ENCODE measurements around the gene TRAM2.

Gene TRAM2

DNA sequence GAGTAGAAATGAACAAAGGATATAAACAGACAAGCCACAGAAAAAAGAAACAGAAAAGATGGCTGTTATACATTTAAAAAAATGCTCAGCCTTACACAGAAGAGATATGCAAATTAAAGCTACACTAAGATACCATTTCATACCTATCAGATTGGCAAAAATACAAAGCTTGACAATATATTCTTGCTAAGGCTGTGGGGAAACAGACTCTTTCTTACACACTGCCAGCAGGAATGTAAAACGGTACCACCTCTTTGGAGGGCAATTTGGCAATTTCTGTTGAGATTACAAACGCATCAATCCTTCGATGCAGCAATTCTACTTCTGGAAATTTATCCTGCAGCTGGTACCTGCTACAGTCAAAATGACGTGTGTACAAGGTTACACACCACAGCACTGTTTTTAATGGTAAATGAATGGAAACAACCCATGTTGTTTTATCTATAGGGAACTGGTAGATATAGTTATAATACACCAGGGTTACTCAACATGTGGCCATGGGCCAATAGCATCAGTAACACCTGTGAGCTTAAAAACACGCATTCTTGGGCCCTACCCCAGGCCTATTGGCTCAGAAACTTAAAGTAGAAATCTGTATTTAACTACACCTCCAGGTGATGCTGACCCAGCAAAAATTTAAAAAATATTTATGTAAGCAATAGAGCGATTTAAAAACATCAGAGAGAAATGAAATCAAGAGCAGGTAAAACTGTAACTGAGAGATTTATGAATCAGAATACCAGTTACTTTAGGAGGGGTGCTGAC, 53.3 kb downstream of the TRAM2 start:
- no peak for DNase-seq

DNA sequence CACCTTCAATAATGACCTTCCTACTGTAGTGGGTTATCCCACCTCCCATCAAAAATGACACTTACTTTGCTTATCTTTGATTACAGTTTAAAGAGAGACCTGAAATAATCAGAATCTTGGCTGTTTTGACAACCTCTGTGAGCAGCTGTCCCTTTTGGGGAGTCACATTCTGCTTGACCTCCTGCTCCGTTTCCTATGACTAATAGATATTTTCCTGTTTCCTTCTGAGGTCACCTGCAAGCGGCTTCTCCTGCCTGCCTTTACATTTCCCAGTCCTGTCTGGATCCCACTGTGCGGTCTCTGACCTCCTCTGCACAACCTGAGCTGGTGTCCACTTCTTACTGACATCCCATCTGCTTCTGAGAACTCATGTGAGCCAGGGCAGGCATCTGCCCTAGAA, 54.2 kb downstream of the TRAM2 start:
- DNase-seq = no peak

DNA sequence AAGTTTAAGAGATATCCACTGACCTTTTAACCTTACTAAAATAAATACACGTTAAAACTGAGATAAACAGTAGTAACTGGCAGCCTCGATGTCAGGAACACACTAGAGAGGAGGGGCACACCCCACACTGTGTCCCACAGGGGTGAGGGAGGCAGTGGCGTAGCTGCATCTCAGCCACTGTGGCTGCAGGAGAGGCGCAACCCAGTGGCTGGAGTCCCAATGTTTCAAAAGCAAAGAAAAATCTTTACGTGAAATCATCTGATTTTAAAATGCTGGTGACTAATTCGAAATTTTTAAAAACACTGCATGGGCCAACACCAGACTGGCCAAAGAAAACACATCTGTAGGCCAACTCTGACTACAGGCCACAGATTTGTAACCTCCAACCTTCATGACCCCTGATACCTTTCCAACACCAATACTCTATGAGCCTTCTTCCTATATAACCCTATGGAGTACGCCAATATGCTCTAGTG, 54.7 kb downstream of the TRAM2 start:
- DNase-seq = no peak

DNA sequence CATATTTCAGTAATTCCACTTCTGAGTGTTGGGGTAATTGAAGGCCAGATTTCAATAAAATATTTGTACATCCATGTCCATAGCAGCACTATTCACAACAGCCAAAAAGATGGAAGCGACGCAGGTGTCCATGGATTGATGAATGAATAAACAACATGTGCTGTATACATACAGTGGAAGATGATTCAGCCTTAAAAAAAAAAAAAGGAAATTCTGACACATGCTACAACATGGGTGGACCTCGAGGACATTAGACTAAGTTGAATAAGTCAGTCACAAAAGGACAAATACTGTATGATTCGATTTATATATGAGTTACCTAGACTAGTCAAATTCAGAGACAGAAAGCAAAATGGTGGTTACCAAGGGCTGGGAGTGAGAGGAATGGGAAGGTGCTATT, 57.2 kb downstream of the TRAM2 start:
- DNase-seq = no peak

DNA sequence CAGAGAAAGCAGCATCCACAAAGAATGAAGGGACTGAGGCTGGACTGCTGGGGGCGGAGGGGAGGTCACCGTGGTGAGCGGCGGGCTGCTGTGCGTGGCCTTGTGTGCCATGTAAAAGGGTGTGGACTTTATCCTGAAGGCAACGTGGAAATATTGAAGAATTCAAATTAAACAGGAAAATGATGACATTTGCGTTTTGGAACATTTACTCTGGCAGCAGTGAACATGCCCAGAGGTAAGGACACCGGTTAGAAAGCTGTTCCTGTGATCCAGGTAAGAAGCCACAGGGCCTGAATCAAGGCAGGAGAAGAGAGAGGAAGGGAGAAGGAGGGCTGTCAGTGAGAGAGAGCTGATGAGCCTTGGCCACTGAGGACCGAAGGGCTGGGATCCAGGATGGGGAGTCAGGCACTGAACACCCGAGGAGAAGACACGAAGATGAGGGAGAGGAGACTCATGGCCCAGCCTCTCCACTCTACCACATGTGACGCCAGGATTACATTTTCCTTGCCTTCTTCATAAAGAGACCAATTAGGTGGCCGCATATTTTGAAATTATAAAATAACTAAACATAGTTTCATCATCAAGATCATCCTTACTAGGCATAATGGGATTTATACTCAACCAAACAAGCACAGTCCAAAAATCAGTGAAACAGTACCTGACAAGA, 58.4 kb downstream of the TRAM2 start:
- DNase-seq = no peak

DNA sequence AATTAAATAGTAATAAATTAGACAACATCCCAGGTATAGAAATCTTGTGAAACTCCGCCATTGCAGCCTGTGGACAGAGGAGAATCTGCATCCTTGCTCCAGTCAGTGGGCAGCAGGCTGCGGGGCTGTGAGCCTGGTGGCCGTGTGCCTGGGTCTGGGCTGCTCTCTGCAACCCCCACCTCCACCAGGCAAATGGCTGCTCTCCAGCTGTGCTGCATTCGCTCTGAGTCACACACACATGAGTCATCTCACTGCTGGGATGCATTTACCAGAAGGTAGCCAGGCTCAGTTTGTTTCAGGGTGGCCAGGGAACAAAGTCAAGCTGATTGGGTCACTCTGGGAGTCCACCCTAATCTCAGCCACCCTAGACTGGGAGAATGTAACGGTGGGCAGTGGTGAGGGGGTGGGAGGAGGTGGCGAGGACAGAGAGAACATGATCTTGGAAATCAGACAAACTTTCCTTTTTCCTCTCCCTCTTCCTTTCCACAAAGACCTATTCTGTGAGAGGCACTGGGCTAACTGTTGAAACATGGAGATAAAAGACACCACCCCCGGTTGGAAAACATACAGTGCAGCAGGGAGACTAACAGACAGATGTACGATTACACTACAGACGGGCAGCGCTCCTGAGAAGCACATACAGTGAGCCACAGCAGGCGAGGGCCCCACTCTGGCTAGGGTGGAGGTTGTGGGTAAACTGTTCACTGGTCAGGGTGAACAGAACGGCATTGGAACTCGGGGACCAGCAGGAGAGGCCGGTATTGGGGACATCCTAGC, 59.2 kb downstream of the TRAM2 start:
- peak; percentile 11 for DNase-seq

DNA sequence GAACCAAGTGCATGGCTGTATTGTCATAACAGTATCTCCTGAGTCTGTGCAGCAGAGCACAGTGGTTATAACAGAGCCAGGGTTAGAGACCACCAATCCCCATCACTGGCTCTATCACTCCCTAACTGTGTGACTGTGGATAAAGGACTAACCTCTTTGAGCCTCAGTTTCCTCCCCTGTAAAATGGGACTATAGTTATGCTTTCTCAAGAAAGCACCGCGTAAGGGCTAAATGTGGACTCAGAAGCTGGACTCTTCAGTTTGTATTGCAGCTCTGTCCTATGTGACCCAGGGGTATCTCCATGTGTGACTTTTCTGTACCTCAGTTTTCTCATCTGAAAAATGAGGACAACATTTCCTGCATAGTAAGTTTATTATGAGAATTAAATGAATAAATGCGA, 59.9 kb downstream of the TRAM2 start:
- DNase-seq = no peak

DNA sequence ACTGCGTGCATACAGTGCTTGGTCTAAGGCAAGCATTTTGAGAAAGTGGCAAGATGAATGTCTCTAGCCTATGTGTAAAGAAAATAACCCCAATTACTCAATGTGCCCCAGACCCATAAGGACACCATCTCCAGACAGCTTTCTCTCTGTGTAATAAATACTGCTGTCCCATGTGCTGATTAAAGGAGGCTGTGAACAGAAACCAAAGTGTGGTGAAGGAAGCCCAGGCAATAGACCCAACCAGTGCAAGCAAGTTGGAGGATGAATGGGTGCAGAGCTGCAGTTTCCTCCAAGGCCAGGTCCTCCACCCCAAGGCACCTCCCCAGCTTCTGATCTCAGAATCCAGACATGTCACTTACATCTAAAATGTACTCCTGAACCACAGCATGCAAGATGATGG, 60.6 kb downstream of the TRAM2 start:
- DNase-seq = no peak

DNA sequence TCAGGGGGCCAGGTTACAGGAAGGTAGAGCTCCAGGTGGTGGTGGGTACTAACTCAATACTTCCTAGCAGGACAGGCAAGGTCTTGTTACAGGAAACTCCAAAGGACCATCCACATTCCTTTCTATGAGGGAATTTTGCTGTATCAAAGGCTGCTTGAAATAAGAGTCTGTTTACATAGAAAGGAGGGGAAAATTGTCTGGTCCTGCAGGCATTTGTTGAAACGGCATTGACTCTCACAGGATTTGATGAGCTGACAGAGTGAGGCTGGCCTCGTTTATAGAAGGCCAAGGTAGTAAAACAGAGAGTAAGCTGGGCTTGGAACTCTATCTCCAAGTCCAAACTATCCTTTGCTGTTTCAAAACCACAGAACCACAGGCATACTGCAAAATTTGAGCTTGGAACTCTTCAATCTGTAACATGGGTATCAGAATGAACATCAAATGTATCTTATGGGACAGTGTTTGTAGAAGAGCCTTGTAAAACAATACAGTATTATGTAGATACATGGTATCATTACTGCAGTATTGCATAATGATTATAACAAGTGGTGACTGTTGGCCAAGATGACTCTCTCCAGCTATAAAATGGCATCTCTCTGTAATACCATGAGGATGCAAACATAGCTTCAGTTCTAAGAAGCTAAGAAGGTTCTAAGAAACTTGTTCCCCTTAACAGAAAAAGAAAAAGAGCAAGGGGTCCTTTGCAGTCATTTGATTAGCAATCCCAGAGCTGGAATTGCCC, 61.5 kb downstream of the TRAM2 start:
- DNase-seq = no peak

DNA sequence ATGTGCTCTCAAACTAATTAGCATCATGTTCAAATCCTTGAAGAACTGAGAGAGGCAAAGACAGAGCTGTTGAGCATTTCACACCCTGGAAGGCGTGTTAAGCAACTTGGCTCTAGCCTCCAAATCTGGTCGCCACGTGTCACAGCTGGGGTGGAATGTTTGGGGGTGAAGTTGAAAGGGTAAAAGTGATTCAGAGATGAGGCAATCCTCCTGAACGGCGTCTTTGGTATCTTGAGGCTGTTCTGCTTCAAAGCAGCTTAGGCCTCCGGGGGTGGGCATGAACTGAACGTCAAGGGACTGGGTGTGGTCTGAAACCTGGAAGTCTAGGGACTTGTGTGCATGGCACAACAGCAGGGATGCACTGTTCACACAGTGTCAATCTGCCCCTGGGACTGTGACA, 62.3 kb downstream of the TRAM2 start:
- DNase-seq = no peak

DNA sequence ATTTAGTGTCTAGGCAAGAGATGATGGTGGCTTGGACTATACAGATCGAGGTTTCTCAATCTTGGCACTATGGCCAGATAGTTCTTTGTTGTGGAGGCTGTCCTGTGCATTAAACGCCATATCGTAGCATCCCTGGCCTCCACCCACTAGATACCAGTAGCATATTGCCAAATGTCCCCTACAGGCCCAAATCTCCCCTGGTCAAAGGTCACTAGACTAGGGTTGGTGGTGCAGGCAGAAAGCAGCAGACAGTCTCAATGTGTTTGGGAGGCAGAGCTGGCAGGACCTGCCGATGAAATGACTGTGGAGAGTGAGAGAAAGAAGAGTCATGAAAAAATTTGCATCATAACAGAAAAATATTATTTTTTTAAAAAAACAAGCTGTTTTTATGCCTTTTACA, 63.0 kb downstream of the TRAM2 start:
- no peak for DNase-seq

DNA sequence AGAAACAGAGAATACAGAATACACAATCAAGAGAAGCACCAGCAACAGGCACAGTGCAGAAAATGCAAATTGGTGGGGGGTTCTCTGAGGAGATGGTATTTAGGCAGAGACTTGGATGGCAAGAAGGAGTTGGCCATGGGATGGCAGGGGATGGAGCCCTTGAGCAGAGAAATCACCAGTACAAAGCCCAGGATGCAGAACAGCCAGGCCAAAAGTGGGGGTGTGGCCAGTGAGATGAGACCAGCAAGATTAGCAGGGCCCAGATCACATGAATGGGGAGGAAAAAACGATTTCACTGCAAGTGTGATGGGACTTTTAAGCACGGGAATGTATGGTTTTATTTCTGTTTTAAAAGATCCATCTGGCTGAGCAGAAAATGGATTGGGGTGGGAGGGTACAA, 63.4 kb downstream of the TRAM2 start:
- DNase-seq = no peak

DNA sequence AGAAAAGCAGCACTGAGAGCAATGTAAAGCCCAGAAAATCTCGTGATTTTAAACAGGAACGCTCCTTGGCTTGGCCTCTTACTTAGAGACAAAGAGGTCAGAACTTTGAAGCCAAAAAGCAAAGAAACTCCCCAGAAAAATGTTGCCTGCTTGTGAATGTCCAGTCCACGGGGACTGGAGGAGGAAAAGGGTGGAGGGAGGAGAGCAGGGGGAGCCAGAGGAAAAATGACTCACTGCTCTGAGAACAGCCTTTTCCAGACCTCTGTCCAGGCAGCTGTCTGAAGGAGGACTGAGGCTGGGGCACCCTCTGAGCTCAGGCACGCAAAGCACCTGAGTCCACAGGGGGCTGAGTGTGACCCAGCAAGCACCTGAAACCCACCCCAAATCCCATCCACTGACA, 64.7 kb downstream of the TRAM2 start:
- DNase-seq = no peak

DNA sequence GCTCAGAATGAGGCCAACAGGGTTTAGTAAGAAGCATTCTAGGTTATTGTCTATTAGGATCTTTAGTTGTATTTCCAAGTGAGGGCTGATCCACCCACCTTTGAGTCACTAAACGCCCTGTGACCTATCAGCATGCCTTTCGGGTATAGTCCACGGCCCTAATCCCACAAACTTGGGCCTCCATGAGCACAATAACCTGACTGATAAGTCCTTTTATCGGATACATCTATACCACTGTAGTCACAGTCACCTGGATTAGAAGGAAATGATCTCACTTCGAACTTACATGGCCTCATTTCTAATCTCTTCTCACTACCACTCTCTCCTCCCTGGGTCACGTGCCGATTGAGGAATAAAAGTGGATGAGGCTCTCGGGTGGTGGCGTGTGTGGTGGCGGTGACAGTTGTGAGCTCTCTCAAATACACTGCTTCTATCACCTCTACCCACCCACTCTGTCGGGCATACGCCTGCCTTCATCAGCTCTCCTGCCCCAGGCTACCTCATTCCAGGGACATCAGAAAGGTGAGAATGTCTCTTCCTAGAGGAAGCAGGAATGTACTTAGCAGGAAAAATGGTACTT, 65.2 kb downstream of the TRAM2 start:
- no peak for DNase-seq

DNA sequence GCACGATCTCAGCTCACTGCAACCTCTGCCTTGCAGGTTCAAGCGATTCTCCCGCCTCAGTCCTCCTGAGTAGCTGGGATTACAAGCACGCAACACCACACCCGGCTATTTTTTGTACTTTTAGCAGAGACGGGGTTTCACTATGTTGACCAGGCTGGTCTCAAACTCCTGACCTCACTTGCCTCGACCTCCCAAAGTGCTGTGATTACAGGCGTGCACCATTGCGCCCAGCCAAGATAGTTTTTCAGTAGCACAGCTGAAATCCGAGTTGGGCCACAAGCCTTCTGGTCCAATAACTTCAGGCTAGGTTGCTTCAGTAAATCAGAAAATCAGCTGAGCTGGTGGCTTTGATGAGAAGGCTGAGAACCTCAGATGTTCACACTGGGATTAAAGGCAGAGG, 65.7 kb downstream of the TRAM2 start:
- DNase-seq = no peak

DNA sequence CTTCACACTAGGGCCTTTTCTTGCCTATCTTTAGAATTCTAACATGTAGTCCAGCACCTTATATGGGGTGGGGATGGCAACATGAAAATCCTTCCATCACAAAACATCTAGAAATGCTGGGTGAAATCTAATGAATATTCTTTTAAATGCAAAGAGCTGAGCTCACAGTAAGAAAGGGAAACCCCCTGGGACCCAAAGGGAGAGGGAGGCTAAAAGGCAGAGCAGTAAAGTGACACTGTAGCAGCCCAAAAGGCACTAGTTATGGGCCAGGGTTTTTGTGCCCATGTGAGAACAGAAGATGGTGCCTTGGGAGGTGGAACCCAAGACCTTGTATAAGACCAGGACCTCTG, 66.7 kb downstream of the TRAM2 start:
- DNase-seq = no peak

DNA sequence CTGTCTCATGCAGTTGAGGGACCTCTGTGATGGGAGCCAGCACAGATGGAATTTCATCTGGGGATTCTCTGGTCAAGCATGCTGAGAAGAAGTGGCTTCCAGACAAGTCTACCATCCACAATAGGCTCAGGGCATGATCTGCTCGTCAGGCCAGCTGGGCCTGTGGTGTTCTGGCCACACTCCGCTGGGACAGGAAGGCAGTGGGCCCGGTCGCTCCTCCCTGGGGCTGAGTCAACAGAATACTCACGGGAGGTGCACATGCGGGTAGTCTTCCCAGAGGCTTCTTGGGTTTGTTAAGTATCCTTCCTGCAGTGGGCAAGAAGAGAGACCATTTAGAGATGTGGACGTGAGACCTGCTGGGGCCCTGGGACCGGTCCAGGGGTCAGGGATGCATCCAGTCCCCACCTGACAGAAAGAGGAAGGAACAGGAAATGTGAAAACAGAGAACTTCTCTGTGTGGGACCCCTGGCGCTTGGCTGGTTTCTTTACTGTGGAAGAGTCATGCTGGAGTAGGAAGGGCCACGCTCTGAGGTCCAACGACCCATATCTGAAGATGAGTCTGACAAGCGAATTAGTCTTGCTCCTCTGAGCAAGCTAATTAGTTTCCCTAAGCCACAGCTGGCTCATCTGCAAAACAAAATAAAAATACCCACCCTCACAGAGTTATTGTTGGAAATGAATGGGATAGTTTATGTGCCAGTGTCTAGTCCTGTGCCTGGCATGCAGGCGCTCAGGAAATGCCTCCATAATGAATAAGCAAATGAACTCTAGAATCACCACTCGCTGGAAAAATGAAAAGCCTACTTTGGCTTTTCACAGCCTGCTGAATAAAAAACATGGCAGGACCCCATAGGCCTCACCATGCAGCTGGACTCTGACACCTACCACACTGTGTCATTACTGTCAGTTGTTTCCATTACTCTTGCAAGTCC, 67.3 kb downstream of the TRAM2 start:
- no peak for DNase-seq

DNA sequence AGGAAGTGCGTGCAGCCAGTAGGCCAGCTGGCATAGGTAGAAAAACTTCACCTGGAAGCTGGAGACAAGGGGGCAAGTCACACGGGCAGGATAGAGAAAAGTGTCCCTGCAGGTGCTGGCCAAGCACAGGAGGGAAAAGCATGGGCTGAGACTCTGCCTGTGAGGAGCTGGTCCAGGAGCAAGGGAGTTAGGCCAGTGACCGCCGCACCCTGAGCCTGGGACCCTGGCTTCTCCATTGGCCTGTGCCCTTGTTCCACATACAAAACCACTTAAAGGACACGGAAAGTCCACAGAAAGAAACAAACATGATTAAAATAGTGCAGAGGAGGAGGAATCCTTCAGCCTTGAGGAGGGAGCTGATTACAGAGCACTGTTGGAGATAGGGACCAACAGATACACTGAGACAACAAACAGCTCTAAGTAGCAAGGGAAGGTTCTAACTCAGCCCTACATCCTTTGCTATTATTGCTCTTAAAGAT, 68.6 kb downstream of the TRAM2 start:
- DNase-seq = no peak

DNA sequence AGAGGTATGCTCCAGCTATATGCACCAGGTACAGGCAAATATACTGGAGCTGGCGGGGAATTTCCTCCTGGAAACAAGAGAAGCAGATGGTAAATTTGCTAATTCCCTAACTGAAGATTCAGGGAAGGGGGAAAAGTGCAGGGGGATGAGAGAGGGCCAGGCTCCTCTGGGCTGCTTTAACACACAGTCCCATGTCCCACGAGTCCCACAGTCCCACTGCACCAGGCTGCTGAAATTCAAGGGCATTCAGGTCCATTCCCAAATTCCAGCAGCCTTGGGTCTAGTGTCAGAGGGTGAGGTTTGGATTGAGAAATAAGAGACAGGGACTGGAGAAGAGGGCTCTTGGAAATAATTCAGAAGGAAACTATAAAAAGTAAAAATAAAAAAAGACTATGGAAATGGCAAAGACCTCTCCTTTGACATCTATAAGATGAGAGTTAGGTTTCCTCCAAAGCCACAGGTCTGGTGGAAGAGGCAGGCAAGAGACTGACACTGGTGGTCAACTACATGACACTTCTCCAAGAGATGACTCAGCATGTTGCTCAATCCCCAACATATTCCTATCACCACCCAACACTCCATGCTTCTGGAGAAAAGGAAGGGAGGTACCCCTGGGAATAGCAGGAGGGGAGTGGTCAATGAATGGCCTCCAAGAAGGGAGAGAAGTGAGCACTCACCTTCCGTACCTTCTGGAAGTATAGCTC, 69.2 kb downstream of the TRAM2 start:
- no peak for DNase-seq

DNA sequence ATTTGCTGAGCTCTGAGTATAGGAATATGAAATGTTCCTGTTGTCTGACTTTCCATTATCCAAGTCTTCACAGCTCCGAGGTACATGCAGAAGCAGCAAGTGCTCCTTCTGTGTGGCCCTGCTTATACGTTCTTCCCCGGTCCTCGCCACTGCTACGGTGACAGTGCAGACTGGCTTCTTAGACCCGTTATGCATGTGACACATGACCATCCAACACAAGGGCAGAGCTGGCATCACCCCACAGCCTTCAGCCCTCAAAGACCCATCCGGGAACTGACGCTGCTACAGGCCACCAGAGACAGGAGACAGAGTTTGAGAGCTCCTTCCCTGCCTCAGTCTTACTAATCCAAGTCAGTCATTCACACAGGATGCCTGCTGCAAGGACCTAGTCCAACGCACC, 70.4 kb downstream of the TRAM2 start:
- no peak for DNase-seq

Data from activated naive CD4-positive, alpha-beta T cell treated with Interleukin-2 at 50 U/mL for 16 hours (primary cell).